IMR-90 (cell line): ENCODE data around the gene SETD2.

Source experiments
- BHLHE40 ChIP-seq: fragments of 150-350 bp; IDR thresholded peaks from 2 replicates; pipeline ENCODE4 v1.6.1; 2016; ENCODE audit warnings: mild to moderate bottlenecking, low read depth, low read length
- CTCF ChIP-seq: conservative IDR thresholded peaks from 2 replicates; pipeline ENCODE4 v1.5.1; 2012; ENCODE audit warnings: mild to moderate bottlenecking, low read depth, low read length, improper control_type of control experiment
- MAZ ChIP-seq: IDR thresholded peaks from 2 replicates; pipeline ENCODE4 v1.6.1; 2012; ENCODE audit warnings: low read depth, mild to moderate bottlenecking, low read length, improper control_type of control experiment, moderate library complexity, borderline replicate concordance
- POLR2A ChIP-seq: IDR thresholded peaks from 2 replicates; pipeline ENCODE4 v1.6.1; 2012; ENCODE audit warnings: mild to moderate bottlenecking, low read depth, low read length
- TF ChIP-seq, protein P1 (sequence below): fragments of 150-350 bp; IDR thresholded peaks from 2 replicates; pipeline ENCODE4 v1.6.1; 2017; ENCODE audit warnings: mild to moderate bottlenecking, antibody characterized with exemption, low read length, low read depth

GRCh38 chr3:46988616-46989015, 175.3 kb downstream of the SETD2 start:
- TF ChIP-seq, protein P1, sequence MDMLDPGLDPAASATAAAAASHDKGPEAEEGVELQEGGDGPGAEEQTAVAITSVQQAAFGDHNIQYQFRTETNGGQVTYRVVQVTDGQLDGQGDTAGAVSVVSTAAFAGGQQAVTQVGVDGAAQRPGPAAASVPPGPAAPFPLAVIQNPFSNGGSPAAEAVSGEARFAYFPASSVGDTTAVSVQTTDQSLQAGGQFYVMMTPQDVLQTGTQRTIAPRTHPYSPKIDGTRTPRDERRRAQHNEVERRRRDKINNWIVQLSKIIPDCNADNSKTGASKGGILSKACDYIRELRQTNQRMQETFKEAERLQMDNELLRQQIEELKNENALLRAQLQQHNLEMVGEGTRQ = no peak
- TF ChIP-seq CTCF = no peak
- TF ChIP-seq POLR2A = no peak
- no peak for TF ChIP-seq MAZ
- TF ChIP-seq BHLHE40 = no peak
